Keratinocyte (primary cell): ENCODE data around the gene PTPMT1. TPM values are rescaled to one million over a fixed set of nuclear protein-coding genes. Genes with fewer than 3 reads are reported as not detected.

ENCODE experiments used
- DNase-seq: peaks from one replicate; pipeline ENCODE4 v3.0.0-alpha.2; 2011; ENCODE audit warnings: low read depth, missing footprints, low spot score
- FAIRE-seq: peaks from 2 replicates; lab custom pipeline; 2011; peaks lifted over from hg19 to GRCh38; lab: Jason Lieb, UNC
- H2AFZ ChIP-seq: 2 replicates; pipeline ENCODE4 v1.6.0; 2012; ENCODE audit warnings: low read length, control low read depth, inconsistent platforms; ENCODE audit not compliant: control insufficient read depth
- H3K27ac ChIP-seq: 2 replicates; pipeline ENCODE4 v1.5.1; 2011; ENCODE audit warnings: low read length; ENCODE audit not compliant: control insufficient read depth, insufficient read depth
- H3K27me3 ChIP-seq: 3 replicates; pipeline ENCODE4 v1.6.0; 2011; ENCODE audit warnings: low read length; ENCODE audit not compliant: control insufficient read depth, insufficient read depth; ENCODE audit errors: extremely low read depth
- H3K36me3 ChIP-seq, 2 experiments: 2 replicates in 1 of 2; 3 replicates in 1 of 2; pipeline ENCODE4 v1.5.1; 2011; ENCODE audit warnings: low read length in 2 of 2, mild to moderate bottlenecking in 1 of 2; ENCODE audit not compliant: control insufficient read depth in 2 of 2, insufficient read depth in 2 of 2; ENCODE audit errors: extremely low read depth in 1 of 2
- H3K4me1 ChIP-seq: 3 replicates; pipeline ENCODE4 v1.5.1; 2011; ENCODE audit warnings: low read length; ENCODE audit not compliant: control insufficient read depth, insufficient read depth; ENCODE audit errors: extremely low read depth
- H3K4me2 ChIP-seq: 3 replicates; pipeline ENCODE4 v1.6.0; 2011; ENCODE audit warnings: low read depth, low read length; ENCODE audit not compliant: control insufficient read depth, insufficient read depth; ENCODE audit errors: extremely low read depth
- H3K4me3 ChIP-seq, 3 experiments: fragments of 200-600 bp in 1 of 3; sonication (generic) in 1 of 3; 2 replicates in 2 of 3; 3 replicates in 1 of 3; pipeline ENCODE4 v1.5.1; 2011 to 2016; ENCODE audit warnings: low read length in 3 of 3, mild to moderate bottlenecking in 3 of 3, control low read depth in 2 of 3, inconsistent platforms in 1 of 3, low read depth in 1 of 3, mixed read lengths in 1 of 3, mixed run types in 1 of 3, moderate library complexity in 1 of 3; ENCODE audit not compliant: control insufficient read depth in 2 of 3, insufficient read depth in 2 of 3; ENCODE audit errors: extremely low read depth in 1 of 3
- H3K79me2 ChIP-seq: 2 replicates; pipeline ENCODE4 v1.6.0; 2012; ENCODE audit warnings: low read length; ENCODE audit not compliant: control insufficient read depth, insufficient read depth
- H3K9ac ChIP-seq: 3 replicates; pipeline ENCODE4 v1.6.0; 2011; ENCODE audit warnings: low read length; ENCODE audit not compliant: control insufficient read depth, insufficient read depth; ENCODE audit errors: extremely low read depth
- H3K9me1 ChIP-seq: 3 replicates; pipeline ENCODE4 v1.6.0; 2011; ENCODE audit warnings: low read length; ENCODE audit not compliant: control insufficient read depth, insufficient read depth; ENCODE audit errors: extremely low read depth
- H3K9me3 ChIP-seq: 2 replicates; pipeline ENCODE4 v1.5.1; 2012; ENCODE audit warnings: low read depth, low read length; ENCODE audit not compliant: control insufficient read depth
- H4K20me1 ChIP-seq: 3 replicates; pipeline ENCODE4 v1.6.0; 2011; ENCODE audit warnings: low read length; ENCODE audit not compliant: control insufficient read depth, insufficient read depth; ENCODE audit errors: extremely low read depth
- CTCF ChIP-seq, 3 experiments: IDR thresholded peaks in 1 of 3; conservative IDR thresholded peaks in 1 of 3; optimal IDR thresholded peaks in 1 of 3; 2 replicates in 2 of 3; 3 replicates in 1 of 3; pipeline versions ENCODE3 to v1.5.1; 2011; ENCODE audit warnings: low read length in 3 of 3, mild to moderate bottlenecking in 3 of 3, moderate library complexity in 2 of 3, control low read depth in 1 of 3, inconsistent platforms in 1 of 3; ENCODE audit not compliant: insufficient read depth in 2 of 3; ENCODE audit errors: extremely low read depth in 1 of 3
- EZH2 ChIP-seq: IDR thresholded peaks from one replicate; pipeline ENCODE4 v1.6.1; 2012; ENCODE audit warnings: inconsistent platforms, mild to moderate bottlenecking, low read length, moderate library complexity
- dilution Hi-C: fragments of 300-500 bp; cut with MboI; formaldehyde crosslinking; loops from one replicate; pipeline ENCODE4 v1.7.0; 2020; ENCODE audit warnings: low sequenced_read_pairs; ENCODE audit not compliant: extremely low pct_ligation_motif_present
- polyA plus RNA-seq, 5 experiments: library from polyadenylated mRNA; depleted of rRNA in 3 of 5; stranded (reverse) in 3 of 5; stranded (forward) in 1 of 5; unstranded in 1 of 5; fragments of >200 nt; gene quantifications; 1 replicate in 1 of 5; 2 replicates in 3 of 5; 3 replicates in 1 of 5; pipeline versions ENCODE4 v1.2.1 to v1.2.3, GENCODE V29; 2011 to 2012; ENCODE audit warnings: missing spikeins in 2 of 5, low read depth in 1 of 5, low replicate concordance in 1 of 5

Gene PTPMT1
- polyA plus RNA-seq, 1 donor (not counting 4 experiments of a cell fraction or from before 2014, with no cell fraction given): 64.9 TPM

- no peak overlapping the region for H3K9ac ChIP-seq
- no peaks in the 10 kb centered on the region for H4K20me1 ChIP-seq
- H3K4me1 ChIP-seq: no peaks in the 10 kb centered on the region
- no peak overlapping the region for H3K27ac ChIP-seq
- H3K4me3 ChIP-seq: no peak overlapping the region
- H2AFZ ChIP-seq: no peak overlapping the region
- no peaks in the 10 kb centered on the region for H3K27me3 ChIP-seq
- no peaks in the 10 kb centered on the region for H3K9me1 ChIP-seq
- dilution Hi-C loops: no loop called here
- no peaks in the 10 kb centered on the region for H3K79me2 ChIP-seq
- TF ChIP-seq CTCF (optimal IDR thresholded peaks at IDR 0.05 in 1 of 3, IDR thresholded peaks at IDR 0.05 in 1 of 3, conservative IDR thresholded peaks at IDR 0.05 in 1 of 3; ENCODE audit: extremely low read depth in 1 of 3, insufficient read depth in 2 of 3, low read length in 3 of 3): no peak
- TF ChIP-seq EZH2: no peak
- FAIRE-seq: no peak
- no peaks in the 10 kb centered on the region for H3K36me3 ChIP-seq
- H3K9me3 ChIP-seq: no peaks in the 10 kb centered on the region
- no peak overlapping the region for H3K4me2 ChIP-seq
- DNase-seq: no peak
These were observed 46.0 kb downstream of the PTPMT1 start for GRCh38 chr11:47611348-47611794.

GRCh38 chr11:47615249-47615648 lies 49.9 kb downstream of the PTPMT1 start:
- dilution Hi-C loops: no loop called here
- Histone ChIP-seq H3K4me3 (no peak overlapping the region), H3K27ac (no peak overlapping the region), H3K36me3 (peaks cover 4 to 5% of the 10 kb centered on the region in 2 experiments), H3K9me1 (no peaks in the 10 kb centered on the region), H3K27me3 (no peaks in the 10 kb centered on the region), H4K20me1 (no peaks in the 10 kb centered on the region), H3K9ac (no peak overlapping the region), H2AFZ (no peak overlapping the region), H3K79me2 (no peaks in the 10 kb centered on the region), H3K4me1 (no peaks in the 10 kb centered on the region), H3K9me3 (no peaks in the 10 kb centered on the region), H3K4me2 (no peak overlapping the region)
- TF ChIP-seq CTCF (optimal IDR thresholded peaks at IDR 0.05 in 1 of 3, IDR thresholded peaks at IDR 0.05 in 1 of 3, conservative IDR thresholded peaks at IDR 0.05 in 1 of 3; ENCODE audit: extremely low read depth in 1 of 3, insufficient read depth in 2 of 3, low read length in 3 of 3) (no peak), EZH2 (no peak)
- DNase-seq (no peak), FAIRE-seq (no peak)
